CMK (cell line): ENCODE measurements around the gene INTS3.

ENCODE experiments used
- DNase-seq: peaks from one replicate; pipeline ENCODE4 v3.0.0-alpha.2; 2010; ENCODE audit warnings: low read depth

The INTS3 gene, protein sequence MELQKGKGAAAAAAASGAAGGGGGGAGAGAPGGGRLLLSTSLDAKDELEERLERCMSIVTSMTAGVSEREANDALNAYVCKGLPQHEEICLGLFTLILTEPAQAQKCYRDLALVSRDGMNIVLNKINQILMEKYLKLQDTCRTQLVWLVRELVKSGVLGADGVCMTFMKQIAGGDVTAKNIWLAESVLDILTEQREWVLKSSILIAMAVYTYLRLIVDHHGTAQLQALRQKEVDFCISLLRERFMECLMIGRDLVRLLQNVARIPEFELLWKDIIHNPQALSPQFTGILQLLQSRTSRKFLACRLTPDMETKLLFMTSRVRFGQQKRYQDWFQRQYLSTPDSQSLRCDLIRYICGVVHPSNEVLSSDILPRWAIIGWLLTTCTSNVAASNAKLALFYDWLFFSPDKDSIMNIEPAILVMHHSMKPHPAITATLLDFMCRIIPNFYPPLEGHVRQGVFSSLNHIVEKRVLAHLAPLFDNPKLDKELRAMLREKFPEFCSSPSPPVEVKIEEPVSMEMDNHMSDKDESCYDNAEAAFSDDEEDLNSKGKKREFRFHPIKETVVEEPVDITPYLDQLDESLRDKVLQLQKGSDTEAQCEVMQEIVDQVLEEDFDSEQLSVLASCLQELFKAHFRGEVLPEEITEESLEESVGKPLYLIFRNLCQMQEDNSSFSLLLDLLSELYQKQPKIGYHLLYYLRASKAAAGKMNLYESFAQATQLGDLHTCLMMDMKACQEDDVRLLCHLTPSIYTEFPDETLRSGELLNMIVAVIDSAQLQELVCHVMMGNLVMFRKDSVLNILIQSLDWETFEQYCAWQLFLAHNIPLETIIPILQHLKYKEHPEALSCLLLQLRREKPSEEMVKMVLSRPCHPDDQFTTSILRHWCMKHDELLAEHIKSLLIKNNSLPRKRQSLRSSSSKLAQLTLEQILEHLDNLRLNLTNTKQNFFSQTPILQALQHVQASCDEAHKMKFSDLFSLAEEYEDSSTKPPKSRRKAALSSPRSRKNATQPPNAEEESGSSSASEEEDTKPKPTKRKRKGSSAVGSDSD

DNA sequence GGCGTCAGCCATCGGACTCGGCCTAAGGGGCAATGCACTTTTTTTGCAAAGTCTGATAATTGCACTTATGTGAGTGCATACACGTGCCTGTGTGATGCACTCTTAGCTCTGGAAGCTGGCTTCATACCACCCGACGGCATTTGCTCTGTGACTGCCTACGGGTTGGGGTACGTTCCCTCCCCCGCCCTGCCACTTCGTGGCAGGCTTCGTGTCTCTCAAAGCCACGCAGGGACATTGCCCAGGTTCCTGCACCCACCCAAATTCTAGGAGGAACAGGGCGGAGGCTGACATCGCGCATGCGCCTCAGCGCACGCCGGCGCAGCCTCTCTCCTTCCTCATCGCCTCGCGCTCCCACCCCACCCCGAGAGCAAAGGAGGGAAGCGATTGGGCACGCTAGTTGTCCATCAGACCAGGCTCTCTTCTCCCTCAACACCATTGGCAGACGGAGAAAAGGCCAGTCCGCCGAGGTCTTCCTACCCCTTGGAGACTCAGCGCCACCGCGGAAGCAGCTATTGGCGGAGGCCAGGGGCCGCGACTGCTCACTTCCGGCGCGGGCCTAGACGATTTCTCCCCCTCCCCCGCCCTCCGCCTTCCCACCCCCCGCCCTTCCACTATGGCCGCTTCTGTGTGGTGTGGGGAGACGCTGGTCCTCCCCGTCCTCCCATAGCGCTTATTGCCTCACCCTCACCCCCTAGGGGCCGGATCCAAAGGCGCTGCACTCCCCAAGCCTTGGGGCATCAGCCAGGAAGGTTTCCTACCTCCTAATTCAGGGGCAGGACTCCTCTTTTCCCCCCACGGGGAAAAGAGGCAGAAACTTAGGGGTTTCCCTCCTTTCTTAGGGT, at the start of gene INTS3:
Gene INTS3, plus strand, starts transcription at position 588 of the 842 bp plus-strand sequence. CDS start 585 bp downstream, outside the sequence.
- peak; percentile 100 for DNase-seq

DNA sequence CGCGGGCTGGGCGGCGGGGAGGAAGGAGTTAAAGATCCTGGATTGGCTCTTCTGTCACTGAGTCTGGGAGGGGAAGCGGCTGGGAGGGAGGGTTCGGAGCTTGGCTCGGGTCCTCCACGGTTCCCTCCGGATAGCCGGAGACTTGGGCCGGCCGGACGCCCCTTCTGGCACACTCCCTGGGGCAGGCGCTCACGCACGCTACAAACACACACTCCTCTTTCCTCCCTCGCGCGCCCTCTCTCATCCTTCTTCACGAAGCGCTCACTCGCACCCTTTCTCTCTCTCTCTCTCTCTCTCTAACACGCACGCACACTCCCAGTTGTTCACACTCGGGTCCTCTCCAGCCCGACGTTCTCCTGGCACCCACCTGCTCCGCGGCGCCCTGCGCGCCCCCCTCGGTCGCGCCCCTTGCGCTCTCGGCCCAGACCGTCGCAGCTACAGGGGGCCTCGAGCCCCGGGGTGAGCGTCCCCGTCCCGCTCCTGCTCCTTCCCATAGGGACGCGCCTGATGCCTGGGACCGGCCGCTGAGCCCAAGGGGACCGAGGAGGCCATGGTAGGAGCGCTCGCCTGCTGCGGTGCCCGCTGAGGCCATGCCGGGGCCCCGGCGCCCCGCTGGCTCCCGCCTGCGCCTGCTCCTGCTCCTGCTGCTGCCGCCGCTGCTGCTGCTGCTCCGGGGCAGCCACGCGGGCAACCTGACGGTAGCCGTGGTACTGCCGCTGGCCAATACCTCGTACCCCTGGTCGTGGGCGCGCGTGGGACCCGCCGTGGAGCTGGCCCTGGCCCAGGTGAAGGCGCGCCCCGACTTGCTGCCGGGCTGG, 49.1 kb upstream of the INTS3 start, which contains the start of gene NPR1:
Gene NPR1, plus strand, starts transcription at position 170 of the 818 bp plus-strand sequence. Its CDS starts 421 bp downstream, at position 591.
- DNase-seq, result no peak

DNA sequence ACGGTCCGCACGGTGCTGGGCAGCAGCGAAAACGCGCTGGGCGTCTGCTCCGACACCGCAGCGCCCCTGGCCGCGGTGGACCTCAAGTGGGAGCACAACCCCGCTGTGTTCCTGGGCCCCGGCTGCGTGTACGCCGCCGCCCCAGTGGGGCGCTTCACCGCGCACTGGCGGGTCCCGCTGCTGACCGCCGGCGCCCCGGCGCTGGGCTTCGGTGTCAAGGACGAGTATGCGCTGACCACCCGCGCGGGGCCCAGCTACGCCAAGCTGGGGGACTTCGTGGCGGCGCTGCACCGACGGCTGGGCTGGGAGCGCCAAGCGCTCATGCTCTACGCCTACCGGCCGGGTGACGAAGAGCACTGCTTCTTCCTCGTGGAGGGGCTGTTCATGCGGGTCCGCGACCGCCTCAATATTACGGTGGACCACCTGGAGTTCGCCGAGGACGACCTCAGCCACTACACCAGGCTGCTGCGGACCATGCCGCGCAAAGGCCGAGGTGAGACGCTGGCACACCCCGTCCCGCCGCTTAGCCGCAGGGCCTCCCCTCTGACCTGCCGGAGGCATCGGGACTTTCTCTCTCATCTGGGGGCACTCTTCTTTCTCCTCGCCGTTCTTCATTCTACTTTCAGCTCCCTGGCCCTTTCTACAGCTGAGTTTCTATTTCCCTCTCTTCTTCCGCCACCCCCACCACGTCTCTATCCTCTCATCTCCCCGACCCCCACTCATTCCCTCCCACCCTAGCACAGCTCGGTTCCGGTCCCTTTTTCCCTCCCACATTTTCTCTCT, 48.3 kb upstream of the INTS3 start:
- DNase-seq, result no peak

DNA sequence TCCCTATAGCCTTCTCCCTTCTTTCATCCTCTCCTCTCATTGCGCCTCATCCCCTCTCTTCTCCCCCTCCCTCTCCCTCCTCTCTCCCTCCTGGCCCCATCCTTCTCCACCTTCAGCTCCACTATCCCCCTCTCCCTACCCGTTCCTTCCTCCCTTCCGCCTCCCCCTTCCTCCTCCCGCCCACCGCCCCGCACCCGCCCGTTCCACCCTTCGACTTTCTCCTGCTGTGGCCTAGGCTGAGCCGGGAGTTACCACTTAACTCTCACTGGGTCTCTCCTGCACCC, 47.8 kb upstream of the INTS3 start:
- no peak for DNase-seq

DNA sequence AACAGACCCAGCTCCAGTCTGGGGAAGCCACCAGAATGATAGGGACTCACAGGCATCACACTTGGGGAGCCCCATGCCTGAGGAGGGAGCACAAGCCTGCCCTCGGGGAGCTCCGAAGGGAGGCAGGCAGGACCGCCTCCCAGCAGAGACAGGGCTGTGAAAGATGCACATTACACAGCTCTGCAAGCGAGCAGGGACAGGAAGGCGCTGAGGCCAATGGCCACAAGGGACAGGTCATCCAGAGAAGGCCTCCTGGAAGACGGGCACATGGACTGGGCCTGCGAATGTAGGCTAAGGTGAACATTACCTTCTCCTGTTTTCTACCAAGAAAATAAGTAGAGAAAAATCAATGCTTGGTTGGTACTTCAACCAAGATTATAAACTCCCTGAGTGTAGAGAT, 45.1 kb upstream of the INTS3 start:
- DNase-seq, result no peak

DNA sequence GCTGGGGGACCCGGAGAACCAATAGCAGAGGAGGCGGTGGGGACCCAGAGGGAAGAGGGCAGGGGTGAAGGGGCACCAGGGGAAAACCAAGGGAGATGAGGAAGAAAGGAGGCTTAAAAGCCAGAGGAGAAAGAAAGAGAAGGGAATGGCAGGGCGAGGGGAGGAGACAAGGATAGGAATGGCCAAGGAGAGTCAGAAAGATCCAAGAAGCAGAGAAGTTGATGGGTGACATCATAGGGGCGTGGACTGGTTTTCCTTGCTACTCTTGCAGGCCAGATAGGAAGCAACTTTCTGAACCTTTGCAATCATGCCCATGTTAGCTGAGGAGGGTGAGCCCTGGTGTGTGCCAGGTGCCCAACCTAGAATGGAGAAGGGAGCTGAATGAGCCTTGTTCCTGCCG, 44.0 kb upstream of the INTS3 start:
- DNase-seq, result no peak

DNA sequence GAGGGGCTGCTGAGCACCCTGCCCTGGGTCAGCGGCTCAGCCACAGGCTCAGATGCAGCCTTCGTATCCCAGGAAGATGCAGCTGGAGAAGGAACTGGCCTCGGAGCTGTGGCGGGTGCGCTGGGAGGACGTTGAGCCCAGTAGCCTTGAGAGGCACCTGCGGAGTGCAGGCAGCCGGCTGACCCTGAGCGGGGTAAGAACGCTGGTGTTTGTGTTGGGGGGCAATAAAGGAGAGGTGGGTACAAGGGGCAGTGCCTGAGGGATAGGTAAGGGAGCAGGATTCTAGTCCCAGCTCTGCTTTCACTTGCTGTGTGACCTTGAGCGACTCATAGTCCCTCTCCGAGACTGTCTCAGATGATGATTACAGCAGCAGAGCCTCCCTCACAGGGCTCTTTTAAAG, 43.0 kb upstream of the INTS3 start:
- no peak for DNase-seq

DNA sequence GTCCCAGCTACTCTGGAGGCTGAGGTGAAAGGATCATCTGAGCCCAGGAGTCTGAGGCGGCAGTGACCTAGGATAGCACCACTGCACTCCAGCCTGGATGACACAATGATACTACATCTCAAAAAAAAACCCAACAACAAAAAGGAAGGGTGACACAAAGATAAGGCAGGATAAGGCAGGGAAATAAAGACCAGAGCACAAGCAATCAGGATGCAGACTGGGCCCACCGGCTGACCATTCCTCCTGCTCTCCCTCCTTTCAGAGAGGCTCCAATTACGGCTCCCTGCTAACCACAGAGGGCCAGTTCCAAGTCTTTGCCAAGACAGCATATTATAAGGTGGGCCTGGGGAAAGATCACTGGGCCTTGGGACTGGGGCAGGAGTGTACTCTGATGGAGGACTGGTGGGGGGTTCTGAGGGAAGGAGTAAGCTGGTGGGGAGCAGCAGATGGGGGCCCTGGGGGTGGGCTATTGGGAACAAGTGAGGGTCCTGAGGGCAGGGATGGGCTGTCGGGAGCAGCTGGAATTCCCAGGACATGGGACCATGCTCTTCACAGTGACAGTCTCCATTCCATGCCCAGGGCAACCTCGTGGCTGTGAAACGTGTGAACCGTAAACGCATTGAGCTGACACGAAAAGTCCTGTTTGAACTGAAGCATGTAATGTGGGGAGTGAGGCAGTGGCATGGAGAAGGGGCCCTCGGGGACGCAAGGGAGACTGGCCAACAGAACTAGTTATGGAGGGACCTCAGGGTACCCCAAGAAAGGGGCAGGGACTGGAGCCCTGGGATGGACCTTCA, 42.1 kb upstream of the INTS3 start:
- DNase-seq, result no peak

DNA sequence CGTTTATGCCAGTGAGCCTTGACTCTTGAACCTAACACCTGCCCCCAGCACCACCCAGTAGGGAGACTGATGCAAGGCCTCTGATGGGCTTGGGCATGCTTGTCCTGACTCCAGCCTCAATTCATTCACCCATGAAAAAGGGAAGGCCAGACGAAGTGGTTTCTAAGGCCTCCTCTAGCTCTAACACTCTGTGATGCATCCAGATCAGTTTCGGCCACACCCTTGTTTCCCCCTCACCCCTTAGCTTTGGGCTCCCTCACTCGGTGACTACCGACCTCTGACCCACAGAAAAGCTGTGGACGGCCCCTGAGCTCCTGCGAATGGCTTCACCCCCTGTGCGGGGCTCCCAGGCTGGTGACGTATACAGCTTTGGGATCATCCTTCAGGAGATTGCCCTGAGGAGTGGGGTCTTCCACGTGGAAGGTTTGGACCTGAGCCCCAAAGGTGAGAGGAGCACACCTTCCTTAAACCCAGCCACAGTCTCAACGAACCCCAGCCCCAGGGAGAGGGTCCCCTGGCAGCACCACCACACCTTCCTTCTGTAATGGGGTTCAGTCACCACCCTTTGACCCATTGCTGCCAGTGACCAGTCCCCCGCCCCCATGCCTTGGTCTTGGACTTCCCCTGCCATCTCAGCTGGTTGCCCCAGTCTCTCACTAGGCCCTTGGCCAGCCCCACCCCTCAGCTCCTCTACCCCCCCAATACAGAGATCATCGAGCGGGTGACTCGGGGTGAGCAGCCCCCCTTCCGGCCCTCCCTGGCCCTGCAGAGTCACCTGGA, 40.3 kb upstream of the INTS3 start:
- DNase-seq, result no peak

DNA sequence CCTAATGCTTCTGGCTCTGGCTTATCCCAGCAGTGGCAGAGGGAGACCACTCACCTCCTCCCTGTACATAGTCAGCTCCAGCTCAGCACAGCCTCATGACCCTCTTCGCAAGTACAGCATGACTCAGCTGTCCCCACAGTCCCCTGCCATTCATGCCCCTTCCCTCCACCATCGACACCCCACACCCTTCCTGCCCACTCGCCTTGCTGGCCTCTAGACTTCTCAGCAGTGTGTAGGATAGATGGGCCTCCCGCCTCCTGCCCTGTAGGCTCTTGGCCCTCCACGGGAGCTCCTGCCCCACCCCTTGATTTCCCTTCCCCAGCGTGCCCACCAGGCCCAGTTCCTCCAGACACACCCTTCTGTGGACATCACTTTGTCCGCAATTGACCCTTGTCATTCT, 39.6 kb upstream of the INTS3 start:
- no peak for DNase-seq

DNA sequence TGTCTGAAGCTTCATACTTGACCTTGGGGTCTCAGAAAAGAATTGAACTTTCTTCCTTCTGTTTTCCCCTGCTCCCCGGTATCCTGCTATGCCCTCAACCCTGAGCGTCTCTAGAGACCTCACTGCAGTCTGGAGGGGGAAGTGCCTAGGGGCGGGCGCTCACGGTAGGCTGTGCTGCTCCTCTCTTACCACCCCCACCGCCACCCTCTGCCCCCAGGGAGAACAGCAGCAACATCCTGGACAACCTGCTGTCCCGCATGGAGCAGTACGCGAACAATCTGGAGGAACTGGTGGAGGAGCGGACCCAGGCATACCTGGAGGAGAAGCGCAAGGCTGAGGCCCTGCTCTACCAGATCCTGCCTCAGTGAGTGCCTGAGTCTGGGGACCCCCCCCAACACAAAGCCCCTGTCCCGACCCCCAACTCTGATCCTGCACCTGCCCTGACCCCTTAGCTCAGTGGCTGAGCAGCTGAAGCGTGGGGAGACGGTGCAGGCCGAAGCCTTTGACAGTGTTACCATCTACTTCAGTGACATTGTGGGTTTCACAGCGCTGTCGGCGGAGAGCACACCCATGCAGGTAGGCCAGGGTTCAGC, 39.0 kb upstream of the INTS3 start:
- no peak for DNase-seq

DNA sequence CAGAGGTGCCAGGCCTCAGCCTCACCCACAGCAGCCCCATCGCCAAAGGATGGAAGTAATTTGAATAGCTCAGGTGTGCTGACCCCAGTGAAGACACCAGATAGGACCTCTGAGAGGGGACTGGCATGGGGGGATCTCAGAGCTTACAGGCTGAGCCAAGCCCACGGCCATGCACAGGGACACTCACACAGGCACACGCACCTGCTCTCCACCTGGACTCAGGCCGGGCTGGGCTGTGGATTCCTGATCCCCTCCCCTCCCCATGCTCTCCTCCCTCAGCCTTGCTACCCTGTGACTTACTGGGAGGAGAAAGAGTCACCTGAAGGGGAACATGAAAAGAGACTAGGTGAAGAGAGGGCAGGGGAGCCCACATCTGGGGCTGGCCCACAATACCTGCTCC, 34.4 kb upstream of the INTS3 start:
- no peak for DNase-seq

DNA sequence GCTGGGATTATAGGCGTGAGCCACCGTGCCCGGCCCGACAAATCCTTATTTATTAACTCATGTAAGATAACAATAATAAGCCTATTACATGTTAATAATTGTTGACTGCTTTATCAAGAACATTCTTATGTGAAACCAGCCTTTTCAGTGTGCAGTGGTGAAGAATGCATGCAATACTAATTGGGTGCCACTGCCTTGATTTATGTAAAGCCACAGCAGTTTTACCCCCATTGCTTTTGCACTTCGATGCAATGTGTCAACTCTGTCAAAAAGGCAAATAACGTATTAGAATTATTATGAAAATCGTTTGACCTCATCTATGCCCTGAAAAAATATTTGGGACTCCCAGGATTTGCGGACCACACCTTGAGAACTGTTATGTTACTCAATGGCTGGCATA, 31.1 kb upstream of the INTS3 start:
- DNase-seq, result no peak

DNA sequence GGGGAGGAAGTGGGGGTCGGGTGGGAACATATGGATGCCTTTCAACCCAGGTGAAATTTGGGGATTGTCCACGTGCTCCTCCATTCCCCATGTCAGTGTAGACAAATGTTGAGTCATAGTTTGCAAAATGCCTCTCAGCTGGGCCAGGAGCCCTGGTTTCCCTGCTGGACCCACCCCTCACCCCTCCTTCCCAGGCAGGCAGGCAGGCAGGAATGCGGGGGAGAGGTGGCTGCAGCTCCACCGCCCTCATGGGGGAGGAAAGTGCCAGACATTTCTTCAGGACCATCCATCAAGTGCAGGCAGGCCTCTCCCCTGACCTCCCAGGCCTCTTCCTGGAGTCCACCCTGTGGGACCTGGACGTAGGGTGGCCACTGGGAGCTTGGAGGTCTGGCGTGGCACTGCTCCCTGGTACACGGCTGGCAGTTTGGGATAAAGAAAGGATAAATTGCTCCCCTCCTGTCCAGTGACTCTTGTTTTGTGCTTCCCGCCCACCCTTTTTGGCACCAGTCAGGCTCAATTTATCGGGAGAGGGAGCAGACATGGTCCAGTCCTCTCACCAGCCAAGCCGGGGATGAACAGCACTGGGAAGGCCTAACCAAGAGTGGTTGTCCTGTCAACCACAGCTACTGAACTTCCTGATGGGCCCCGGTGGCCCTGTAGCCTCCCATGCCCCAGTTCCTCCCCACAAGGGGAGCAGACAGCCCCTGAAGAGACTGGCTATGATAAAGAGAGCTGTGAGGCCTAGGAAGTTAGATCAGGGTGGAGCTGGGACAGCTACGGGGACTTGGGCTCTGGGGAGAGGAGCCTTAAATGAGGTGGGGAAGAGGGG, 30.4 kb upstream of the INTS3 start:
- DNase-seq, result peak; percentile 64

DNA sequence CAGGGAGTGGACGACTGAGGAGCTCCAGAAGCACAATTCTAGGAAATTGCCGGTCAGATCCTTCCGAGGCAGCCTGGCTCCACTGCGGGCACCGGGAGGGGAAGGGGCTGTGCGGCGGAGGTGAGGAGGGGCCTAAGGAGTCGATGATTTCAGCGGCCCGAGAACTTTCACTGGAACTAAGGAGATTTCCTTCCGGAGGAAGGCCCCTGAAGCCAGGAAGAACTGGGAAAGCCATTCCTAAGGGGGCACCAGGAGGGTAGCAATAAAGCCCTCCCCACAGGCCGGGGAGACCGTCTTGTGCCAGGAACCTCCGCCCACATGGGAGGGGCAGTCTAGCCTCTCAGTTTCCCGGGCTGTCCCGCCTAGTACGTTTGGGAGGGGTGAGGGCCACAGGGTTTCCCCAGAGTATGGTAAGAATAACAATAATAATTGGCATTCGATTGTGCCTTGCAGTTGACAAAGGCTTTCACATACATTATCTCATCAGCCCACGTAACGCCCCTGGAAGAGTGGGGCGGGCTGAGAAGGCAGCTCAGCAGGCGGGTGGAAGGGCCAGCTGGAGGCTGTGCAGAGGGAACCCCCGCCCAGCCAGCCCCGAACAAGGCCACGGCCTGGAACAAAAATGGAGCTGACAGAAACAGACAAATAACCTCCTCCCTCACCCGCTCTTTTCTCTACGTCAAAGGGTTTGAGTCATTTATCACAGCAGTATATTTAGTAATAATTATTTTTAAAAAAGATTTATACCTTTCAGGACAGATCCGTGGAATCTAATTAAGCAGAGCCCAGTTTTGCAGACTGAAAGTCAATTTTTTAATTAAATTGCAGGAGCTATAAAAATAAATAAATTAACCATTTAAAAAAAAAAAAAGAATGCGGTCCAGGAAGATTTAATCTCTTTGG, 29.6 kb upstream of the INTS3 start:
- no peak for DNase-seq
